ENCODE data around the gene S100PBP.

S100PBP gene

DNA sequence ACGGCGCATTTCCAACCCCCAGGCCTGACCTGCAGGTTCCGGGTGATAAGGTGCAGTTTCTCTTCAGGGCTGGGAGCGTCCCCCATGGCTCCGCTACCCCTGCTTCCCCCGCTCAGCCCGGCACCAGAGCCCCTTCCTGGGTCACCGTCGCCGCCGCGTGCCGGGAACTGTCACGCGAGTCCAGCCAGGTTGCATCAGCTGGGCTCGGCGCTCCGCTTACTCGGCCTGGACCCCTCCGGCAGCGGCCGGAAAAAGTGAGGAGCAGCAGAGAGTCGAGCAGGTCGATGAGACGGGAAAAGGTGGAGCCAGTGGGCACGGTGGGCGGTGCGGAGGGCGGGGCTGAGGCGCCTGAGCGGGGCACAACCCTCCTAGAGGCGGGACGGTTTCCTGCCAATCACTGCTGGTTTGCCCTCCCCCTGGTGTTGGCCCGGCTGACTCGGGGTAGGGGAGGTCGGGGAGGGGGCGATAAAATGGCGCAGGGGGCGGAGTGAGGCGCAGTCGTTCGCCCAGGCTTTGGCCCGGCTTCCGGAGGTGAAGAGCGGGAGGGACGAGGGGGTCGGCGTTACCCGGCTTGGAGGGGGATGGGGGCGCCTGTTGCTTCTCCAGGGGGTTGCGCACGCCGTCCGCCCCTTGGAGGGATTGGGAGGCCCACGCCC, at the start of gene S100PBP, which contains the start of gene YARS1:
TSS of gene S100PBP (plus strand) at position 495 of the 656 bp plus-strand sequence. CDS start 8,447 bp downstream, outside the sequence.
TSS of gene YARS1 (minus strand) at position 200 of the 656 bp plus-strand sequence. CDS start at position 86, 114 bp downstream.
- peak; percentile 99 for DNase-seq (ENCODE audit: low spot score)

DNA sequence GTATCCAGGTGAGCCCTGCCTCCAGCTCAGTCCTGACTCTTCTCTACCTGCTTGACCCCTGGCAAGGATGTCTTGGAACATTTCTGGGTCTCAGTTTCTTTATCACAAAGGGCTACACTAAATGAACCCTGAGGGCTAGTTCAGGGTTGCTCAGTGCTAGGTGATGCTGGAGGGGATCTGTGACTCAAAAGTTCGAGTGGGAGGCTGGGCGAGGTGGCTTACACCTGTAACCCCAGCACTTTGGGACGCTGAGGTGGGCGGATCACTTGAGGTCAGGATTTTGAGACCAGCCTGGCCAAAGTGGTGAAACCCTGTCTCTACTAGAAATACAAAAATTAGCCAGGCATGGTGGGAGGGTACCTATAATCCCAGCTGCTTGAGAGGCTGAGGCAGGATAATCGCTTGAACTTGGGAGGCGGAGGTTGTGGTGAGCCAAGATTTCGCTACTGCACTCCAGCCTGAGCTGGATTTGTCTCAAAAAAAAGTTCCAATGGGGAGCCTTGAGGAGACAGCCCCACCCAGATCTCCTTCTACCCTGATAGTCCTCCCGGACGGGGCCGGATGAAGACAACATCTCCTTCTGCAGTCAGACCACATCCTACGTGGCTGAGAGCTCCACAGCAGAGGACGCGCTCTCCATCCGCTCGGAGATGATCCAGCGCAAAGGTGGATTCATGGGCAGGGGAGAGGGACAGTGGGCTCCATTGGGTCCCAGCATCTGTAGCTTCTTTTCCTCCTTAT, 49.2 kb upstream of the S100PBP start:
- DNase-seq (ENCODE audit: low spot score), result no peak

DNA sequence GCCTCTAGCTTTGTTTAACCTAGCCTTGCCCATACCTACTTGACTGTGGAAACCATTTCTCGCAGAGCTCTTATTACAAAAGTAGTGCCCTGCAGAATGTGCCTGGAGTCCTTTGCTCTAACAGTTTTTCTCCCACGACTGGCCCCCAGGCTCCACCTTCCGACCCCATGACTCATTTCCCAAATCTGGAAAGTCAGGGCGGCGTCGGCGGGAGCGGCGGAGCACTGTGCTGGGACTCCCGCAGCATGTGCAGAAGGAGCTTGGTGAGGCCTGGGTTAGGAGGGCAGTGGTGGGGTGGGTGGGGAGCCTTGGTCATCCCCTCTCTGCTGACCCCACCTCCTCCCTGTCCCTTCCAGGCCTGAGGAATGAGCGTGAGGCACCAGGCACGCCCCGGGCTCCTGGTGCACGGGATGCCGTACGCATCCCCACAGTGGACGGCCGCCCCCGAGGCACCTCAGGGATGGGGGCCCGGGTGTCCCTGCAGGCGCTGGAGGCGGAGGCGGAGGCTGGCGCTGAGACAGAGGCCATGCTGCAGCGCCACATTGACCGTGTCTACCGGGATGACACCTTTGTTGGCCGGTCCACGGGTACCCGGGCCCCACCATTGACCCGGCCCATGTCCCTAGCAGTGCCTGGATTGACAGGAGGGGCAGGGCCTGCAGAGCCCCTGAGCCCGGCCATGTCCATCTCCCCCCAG, 47.8 kb upstream of the S100PBP start:
- DNase-seq (ENCODE audit: low spot score), result peak; percentile 68

DNA sequence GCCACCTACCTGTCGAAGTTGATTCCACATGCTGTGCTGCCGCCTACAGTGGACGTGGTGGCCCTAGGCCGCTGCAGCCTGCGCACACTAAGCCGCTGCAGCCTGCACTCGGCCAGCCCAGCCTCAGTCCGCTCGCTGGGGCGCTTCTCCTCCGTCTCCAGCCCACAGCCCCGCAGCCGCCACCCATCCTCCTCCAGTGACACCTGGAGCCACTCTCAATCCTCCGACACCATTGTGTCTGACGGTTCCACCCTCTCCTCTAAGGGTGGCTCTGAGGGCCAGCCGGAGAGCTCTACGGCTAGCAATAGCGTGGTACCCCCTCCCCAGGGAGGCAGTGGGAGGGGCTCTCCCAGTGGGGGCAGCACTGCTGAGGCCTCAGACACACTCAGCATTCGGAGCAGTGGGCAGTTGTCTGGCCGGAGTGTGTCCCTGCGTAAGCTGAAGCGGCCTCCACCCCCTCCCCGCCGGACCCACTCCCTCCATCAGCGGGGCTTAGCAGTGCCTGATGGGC, 47.2 kb upstream of the S100PBP start:
- DNase-seq (ENCODE audit: low spot score), result no peak

DNA sequence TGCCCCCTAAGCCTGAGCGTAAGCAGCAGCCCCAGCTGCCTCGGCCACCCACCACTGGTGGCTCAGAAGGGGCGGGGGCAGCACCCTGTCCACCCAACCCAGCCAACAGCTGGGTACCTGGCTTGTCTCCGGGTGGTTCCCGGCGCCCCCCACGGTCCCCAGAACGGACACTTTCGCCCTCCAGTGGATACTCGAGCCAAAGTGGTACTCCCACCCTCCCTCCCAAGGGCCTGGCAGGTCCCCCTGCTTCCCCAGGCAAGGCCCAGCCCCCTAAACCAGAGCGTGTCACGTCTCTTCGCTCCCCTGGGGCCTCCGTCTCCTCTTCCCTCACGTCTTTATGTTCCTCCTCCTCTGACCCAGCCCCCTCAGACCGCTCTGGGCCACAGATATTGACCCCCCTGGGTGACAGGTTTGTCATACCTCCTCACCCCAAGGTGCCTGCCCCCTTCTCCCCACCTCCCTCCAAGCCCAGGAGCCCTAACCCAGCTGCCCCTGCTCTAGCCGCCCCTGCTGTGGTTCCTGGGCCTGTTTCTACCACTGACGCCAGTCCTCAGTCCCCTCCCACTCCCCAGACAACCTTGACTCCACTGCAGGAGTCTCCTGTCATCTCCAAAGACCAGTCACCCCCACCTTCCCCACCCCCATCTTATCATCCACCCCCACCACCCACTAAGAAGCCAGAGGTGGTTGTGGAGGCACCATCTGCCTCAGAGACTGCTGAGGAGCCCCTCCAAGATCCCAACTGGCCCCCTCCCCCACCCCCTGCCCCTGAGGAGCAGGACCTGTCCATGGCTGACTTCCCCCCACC, 46.5 kb upstream of the S100PBP start:
- DNase-seq (ENCODE audit: low spot score), result no peak

DNA sequence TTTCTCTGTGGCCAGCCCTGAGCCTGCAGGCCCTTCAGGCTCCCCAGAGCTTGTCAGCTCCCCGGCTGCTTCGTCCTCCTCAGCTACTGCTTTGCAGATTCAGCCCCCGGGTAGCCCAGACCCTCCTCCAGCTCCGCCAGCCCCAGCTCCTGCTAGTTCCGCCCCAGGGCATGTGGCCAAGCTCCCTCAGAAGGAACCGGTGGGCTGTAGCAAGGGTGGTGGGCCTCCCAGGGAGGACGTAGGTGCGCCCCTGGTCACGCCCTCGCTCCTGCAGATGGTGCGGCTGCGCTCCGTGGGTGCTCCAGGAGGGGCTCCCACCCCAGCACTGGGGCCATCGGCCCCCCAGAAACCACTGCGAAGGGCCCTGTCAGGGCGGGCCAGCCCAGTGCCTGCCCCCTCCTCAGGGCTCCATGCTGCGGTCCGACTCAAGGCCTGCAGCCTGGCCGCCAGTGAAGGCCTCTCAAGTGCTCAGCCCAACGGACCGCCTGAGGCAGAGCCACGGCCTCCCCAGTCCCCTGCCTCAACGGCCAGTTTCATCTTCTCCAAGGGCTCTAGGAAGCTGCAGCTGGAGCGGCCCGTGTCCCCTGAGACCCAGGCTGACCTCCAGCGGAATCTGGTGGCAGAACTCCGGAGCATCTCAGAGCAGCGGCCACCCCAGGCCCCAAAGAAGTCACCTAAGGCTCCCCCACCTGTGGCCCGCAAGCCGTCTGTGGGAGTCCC, 45.7 kb upstream of the S100PBP start:
- DNase-seq (ENCODE audit: low spot score), result no peak

DNA sequence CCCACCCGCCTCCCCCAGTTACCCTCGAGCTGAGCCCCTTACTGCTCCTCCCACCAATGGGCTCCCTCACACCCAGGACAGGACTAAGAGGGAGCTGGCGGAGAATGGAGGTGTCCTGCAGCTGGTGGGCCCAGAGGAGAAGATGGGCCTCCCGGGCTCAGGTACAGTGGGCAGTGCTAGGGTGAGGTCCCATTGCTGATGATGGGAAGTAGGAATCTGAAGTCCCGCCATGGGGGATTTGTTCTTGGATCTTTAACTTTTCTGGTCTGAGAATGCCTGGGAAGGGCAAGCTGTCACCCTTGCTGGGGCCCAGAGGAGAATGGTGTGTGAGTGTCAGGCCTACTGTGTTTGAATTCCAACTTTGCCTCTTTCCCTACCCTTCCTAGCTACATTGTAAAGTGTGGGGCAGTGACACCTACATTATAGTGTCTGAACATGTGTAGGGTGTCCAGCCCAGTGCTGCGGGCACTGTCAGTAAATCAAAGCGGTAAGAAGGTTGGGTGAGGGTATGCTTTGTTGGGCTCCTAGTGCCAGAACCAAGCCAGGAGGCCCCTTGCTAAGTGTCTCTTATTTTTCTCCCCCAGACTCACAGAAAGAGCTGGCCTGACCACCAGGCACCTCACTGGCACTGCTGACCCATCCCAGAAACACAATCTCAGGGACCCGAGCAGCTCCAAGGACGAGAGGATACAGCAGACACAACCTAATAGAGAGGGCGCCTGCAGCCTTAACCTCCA, 45.0 kb upstream of the S100PBP start:
- DNase-seq (ENCODE audit: low spot score), result no peak

DNA sequence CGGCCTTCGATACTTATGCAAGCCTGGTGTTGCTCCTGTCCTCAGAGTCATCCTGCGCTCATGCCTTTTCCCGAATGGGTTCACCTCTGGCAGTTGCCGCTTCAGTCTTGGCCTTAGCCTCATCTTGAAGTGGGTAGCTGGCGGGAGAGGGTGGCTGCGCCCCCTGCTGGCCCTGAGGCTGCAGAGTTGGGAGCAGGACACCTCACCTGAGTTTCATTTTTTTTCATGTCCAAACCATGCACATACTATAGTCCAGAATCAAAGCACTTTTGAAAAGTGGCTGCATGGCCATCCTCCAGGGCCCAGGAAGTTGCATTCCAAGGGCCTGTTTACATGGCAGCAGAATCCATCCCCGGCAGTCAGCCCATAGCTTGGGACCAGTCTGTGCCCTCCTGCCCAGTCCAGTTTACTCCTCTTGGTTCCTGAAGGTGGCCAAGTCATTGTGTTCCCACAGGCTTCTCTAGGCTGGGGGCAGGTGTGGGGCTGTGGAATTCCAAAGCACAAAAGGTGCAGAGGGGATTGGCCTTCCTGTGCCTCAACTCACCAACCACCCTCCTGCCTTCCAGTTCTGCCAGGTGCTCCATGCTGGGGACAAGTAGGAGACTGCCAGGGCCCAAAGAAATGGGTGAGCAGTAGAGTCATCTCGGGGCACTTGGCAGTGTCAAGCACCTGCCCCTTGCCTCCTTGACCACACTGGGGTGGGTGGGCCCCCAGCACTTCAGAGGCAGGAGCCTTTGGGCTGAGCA, 44.3 kb upstream of the S100PBP start:
- DNase-seq (ENCODE audit: low spot score), result peak; percentile 75

DNA sequence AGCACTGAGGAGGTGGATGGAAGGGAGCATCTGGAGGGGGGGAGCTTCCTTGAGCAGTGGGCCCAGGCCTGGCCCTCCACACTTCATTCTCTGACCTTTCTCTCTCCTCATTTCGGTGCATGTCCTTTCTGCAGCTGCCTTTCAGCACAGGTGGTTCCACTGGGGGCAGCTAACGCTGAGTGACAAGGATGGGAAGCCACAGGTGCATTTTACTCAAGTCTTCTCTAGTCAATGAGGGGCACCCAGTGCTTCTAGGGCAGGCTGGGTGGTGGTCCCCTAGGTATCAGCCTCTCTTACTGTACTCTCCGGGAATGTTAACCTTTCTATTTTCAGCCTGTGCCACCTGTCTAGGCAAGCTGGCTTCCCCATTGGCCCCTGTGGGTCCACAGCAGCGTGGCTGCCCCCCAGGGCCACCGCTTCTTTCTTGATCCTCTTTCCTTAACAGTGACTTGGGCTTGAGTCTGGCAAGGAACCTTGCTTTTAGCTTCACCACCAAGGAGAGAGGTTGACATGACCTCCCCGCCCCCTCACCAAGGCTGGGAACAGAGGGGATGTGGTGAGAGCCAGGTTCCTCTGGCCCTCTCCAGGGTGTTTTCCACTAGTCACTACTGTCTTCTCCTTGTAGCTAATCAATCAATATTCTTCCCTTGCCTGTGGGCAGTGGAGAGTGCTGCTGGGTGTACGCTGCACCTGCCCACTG, 43.5 kb upstream of the S100PBP start:
- no peak for DNase-seq (ENCODE audit: low spot score)

DNA sequence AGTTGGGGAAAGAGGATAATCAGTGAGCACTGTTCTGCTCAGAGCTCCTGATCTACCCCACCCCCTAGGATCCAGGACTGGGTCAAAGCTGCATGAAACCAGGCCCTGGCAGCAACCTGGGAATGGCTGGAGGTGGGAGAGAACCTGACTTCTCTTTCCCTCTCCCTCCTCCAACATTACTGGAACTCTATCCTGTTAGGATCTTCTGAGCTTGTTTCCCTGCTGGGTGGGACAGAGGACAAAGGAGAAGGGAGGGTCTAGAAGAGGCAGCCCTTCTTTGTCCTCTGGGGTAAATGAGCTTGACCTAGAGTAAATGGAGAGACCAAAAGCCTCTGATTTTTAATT, 43.0 kb upstream of the S100PBP start:
- no peak for DNase-seq (ENCODE audit: low spot score)

DNA sequence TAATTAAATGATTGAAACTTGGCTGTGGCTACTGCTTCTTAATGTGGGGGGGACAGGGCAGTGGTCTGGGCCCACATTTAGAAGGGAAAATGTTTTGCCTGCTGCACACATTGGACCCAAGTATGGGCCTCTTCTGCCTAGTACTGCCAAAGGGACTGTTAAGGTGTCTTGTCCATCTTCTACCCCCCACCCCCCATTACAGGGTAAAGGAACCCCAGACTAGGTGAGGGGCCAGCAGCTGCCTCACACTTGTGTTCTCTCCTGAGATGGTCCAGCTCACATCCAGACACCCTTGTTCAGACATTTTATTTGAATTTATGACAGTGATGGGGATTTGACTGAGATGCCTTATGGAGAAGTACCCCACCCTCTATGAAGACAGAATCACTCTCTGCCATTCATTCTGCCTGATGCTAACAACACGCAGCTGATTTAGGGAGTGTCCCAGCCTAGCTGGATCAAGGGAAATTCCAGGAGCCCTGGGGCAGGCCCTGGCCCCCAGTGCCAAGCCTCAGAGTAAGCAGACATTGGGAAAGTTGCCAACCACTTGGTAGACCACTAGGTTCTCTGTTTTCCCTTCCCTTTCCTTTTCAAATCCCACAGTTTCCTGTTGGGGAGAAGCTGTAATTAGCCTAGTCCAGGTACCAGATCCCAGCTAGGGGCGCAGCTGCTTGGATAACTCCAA, 42.4 kb upstream of the S100PBP start:
- DNase-seq (ENCODE audit: low spot score), result peak; percentile 46

DNA sequence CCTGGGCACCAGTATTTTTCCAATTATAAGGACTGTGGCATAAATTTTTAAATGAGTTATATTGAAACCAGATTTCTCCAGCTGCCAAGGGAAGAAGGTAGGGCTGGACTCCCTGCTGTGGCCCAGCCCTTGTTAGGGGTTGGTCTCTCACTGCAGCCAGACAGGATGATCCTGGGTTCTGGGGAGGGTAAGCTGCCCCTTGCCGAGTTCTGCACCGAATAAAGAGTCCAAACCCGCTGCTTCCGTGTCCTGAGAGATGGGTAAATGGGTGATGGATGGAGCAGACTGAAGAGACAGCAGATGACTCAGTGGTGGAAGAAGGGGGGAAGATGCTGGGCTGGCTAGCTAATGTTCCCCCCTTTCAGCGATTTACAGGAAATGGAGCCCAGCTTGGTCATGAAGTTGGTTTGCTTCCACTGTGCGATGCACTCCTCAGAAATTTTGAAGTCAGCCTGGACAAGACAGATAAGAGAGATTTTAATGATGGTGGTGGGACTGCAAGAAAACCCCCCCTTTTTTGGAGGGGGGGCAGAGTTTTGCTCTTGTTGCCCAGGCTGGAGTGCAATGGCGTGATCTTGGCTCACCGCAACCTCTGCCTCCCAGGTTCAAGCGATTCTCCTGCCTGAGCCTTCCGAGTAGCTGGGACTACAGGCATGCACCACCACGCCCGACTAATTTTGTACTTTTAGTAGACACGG, 41.7 kb upstream of the S100PBP start:
- DNase-seq (ENCODE audit: low spot score), result peak; percentile 73

DNA sequence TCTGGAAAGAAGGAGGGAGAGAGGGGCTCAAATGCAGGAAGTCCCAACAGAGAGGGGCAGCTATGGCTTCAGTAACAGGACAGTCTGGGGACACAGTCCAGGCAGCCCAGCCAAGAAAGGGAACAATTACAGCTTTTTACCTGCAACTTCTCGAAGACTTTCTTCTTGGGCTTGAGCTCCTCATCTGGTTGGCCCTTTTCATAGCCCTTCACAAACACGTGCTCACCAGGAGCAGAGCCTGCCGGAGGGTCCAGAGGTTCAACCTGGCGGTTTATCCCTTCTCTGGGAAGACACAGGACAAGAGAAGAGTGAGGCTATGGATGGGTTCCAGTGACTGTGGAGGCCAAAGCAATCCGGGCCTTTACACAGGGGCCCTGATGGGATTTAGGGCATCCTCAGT, 38.2 kb upstream of the S100PBP start:
- DNase-seq (ENCODE audit: low spot score), result no peak

DNA sequence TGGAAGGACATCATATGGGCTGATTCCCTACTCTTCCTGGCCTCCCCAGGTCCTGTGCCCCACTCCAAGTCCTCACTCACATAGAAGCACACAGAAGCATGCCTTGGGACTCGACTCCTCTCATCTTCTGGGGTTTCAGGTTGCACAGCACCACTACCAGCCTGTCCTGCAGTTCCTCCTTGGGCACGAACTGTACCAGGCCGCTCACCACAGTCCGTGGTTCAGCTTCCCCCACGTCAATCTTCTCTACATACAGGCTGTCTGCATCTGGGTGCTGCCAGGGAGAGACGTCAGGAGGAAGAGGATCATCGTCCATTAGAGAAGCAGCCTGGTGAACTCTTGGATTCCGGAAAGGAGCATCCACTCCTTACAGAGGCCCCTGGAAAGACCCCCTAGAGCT, 37.4 kb upstream of the S100PBP start:
- DNase-seq (ENCODE audit: low spot score), result no peak

DNA sequence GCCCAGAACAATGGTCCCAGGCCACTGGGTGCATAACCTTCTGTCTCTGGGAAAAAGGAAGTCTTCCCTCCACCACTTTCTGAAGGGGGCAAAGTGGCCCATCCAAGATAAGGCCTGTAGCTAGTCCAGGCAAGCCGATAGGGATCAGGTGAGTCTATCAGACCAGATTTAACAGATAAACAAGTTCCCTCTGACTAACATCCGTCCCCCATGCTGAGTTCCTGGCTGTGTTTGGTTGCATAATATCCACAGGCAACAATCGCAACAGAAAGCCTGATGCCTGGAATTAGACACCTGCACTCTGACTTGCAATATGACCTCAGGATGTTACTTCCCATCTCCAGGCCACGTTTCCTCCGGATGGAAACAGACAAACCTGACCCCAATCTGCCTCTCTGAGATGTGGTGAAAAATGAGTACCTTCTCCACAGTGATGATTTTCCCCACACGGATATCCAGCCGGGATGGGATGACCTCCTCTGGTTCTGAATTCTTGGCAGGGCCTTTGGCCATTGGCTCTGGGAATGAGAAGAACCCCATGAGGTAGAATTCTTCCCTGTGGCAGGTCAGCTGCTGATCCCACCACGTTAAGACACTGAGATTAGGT, 36.7 kb upstream of the S100PBP start:
- no peak for DNase-seq (ENCODE audit: low spot score)

DNA sequence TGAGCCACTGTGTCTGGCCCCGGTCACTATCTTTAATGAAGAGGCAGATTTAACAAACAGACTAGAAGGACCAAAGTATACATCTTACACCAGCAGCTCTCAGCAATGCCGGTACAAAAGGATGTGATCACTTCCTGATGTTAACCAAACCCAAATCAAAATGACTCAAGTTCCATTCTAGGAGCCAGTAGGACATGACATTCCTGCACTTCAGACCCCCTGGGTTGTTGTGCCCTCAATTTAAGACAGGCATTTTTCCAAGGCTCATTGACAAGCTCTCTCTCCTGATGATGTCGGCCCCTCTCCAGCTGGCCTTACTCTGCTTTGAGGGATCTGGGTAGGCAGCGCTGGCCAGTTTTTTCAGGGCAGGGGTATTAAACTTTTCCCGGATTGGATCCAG, 35.4 kb upstream of the S100PBP start:
- DNase-seq (ENCODE audit: low spot score), result no peak

DNA sequence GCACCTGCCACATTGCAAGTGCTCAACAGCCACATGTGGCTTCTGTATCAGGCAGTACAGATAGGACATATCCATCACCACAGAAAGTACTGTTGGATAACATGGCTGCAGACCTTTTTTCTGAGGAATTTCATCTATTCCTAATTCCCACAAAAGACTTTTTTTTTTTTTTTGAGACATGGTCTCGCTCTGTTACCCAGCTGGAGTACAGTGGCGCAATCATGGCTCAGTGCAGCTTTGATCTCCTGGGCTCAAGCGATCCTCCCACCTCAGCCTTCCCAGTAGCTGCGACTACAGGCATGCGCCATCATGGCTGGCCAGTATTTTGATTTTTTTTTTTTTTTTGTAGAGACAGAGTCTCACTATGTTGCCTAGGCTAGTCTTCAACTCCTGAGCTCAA, 33.6 kb upstream of the S100PBP start:
- no peak for DNase-seq (ENCODE audit: low spot score)

DNA sequence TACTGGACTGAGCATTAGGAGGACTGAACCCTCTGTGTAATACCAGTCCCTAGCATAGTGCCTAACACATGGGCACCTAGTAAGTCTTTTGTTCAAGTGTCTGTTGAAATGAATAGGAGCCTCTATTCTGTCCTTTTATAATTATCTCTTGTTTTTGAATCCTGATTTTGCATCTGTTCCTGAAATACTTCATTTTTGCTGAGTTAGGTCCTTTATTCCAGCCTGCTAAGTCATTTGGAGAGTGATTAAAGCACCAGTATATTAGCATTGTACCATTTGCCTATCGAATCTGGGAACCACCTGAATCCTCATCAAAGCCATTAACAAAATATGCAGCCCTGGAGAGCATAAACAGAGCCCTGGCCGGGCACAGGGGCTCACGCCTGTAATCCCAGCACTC, 32.6 kb upstream of the S100PBP start:
- no peak for DNase-seq (ENCODE audit: low spot score)
